Measurements from ENCODE around the gene VSIG4. TPM values are rescaled to one million over a fixed set of nuclear protein-coding genes. Genes with fewer than 3 reads are reported as not detected.

The VSIG4 gene
- total and polyA plus RNA-seq, 2 of the 8 experiments (the other 6 are each of a cell fraction or from before 2014, with no cell fraction given) = not detected

DNA sequence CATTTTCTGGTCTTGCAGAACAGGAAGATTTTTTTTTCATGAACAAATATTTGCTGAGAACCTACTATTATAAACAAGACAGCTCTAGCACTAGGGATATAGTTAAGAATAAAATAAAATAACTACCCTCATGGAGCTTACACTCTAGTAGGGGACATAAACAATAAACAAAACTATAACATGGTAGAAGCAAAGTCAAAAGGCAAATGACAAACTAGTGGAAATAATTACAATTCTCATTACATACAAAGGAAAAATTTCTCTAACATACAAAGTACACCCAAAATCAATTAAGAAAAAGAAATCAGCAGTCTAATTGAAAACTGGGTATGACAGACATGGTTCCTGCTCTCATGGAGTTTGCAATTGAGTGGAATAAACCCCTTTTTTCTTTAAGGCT lies 32.0 kb downstream of the VSIG4 start:
- FAIRE-seq (no peak), DNase-seq (ENCODE audit: low read depth in 1 of 2, low spot score in 2 of 2) (no peak)
- Histone ChIP-seq H3K56ac (replicated peaks; ENCODE audit: insufficient read length, low read depth, low read length) (no peak overlapping the region), H4K91ac (replicated peaks; ENCODE audit: insufficient read length, low read length) (no peak overlapping the region), H4K20me1 (replicated peaks in 1 of 2; ENCODE audit: control insufficient read depth in 1 of 2, insufficient read depth in 2 of 2, low read length in 2 of 2) (no peaks in the 10 kb centered on the region), H3K18ac (ENCODE audit: extremely low read depth, low read length) (no peak overlapping the region), H3K9ac (replicated peaks in 1 of 4; ENCODE audit: extremely low read depth in 1 of 4, low read depth in 3 of 4, low read length in 3 of 4) (no peak overlapping the region), H3K36me3 (ENCODE audit: control insufficient read depth in 2 of 4, insufficient read depth in 4 of 4, low read length in 3 of 4) (no peaks in the 10 kb centered on the region), H3K4me1 (replicated peaks in 1 of 4; ENCODE audit: control insufficient read depth in 3 of 4, insufficient read depth in 4 of 4, low read length in 3 of 4) (no peaks in the 10 kb centered on the region), H3K79me1 (ENCODE audit: low read depth, low read length) (no peaks in the 10 kb centered on the region), H3K27me3 (replicated peaks in 1 of 4; ENCODE audit: control insufficient read depth in 3 of 4, extremely low read depth in 1 of 4, insufficient read depth in 3 of 4, low read length in 3 of 4) (no peaks in the 10 kb centered on the region), H3K23ac (ENCODE audit: insufficient read length) (no peak overlapping the region), H4K5ac (ENCODE audit: insufficient read length, low read depth, low read length) (no peak overlapping the region), H3K79me2 (ENCODE audit: control insufficient read depth in 1 of 2, insufficient read depth in 2 of 2, low read length in 2 of 2) (no peaks in the 10 kb centered on the region), H3K9me3 (ENCODE audit: insufficient read depth in 2 of 2, low read depth in 1 of 2, low read length in 1 of 2) (peaks cover 0 to 9% of the 10 kb centered on the region in 2 experiments; a peak in 1 of 4 replicates), H3K27ac (ENCODE audit: low read depth, low read length) (no peak overlapping the region), H2BK5ac (ENCODE audit: low read depth, low read length) (no peak overlapping the region), H3K14ac (ENCODE audit: insufficient read length) (no peak overlapping the region), H3K4me3 (ENCODE audit: extremely low read depth in 1 of 4, insufficient read depth in 2 of 4, low read depth in 3 of 4, low read length in 4 of 4) (no peak overlapping the region), H2BK15ac (ENCODE audit: low read length) (no peak overlapping the region), H2BK20ac (ENCODE audit: low read length) (no peak overlapping the region), H2BK120ac (replicated peaks; ENCODE audit: low read depth, low read length) (no peak overlapping the region), H3K4me2 (ENCODE audit: insufficient read depth in 1 of 2, low read depth in 2 of 2, low read length in 2 of 2) (no peak overlapping the region), H2AK5ac (ENCODE audit: low read depth, low read length) (no peak overlapping the region), H2BK12ac (ENCODE audit: low read depth, low read length) (no peak overlapping the region), H4K8ac (ENCODE audit: extremely low read depth, insufficient read depth, low read length) (no peak overlapping the region), H3K23me2 (ENCODE audit: low read depth, low read length) (no peaks in the 10 kb centered on the region), H2AFZ (ENCODE audit: low read length) (no peak overlapping the region), H3K4ac (replicated peaks; ENCODE audit: insufficient read length, low read depth, low read length) (no peak overlapping the region)
- CTCF ChIA-PET (ENCODE audit: partially characterized antibody) = no interaction called here
- POLR2A ChIA-PET (ENCODE audit: partially characterized antibody) = no interaction called here
- TF ChIP-seq PHF8 (conservative IDR thresholded peaks at IDR 0.05; ENCODE audit: low read depth, low read length) (no peak), FOSL1 (IDR thresholded peaks at IDR 0.05; ENCODE audit: insufficient read depth, low read depth, low read length) (no peak), POLR2AphosphoS5 (IDR thresholded peaks at IDR 0.05; ENCODE audit: low read depth, low read length) (no peak), SP1 (IDR thresholded peaks at IDR 0.05; ENCODE audit: low read depth, low read length) (no peak), RBBP5 (IDR thresholded peaks at IDR 0.05; ENCODE audit: borderline replicate concordance, low read depth, low read length) (no peak), SIX5 (IDR thresholded peaks at IDR 0.05; ENCODE audit: low read depth, low read length) (no peak), JUND (IDR thresholded peaks at IDR 0.05; ENCODE audit: low read length) (no peak), MAFK (IDR thresholded peaks at IDR 0.05; ENCODE audit: low read depth, low read length) (no peak), SAP30 (IDR thresholded peaks at IDR 0.05; ENCODE audit: insufficient read depth, insufficient replicate concordance, low read length) (no peak), ZNF274 (IDR thresholded peaks at IDR 0.05; ENCODE audit: borderline replicate concordance, extremely low read depth, low read length) (no peak), KDM4A (IDR thresholded peaks at IDR 0.05; ENCODE audit: low read depth, low read length, severe bottlenecking) (no peak), EGR1 (IDR thresholded peaks at IDR 0.05; ENCODE audit: borderline replicate concordance, low read depth, low read length) (no peak), NANOG (IDR thresholded peaks at IDR 0.05; ENCODE audit: insufficient read depth, low read depth, low read length, poor library complexity, severe bottlenecking) (no peak)
- TF ChIP-seq, protein P1, sequence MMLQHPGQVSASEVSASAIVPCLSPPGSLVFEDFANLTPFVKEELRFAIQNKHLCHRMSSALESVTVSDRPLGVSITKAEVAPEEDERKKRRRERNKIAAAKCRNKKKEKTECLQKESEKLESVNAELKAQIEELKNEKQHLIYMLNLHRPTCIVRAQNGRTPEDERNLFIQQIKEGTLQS (IDR thresholded peaks at IDR 0.05; ENCODE audit: insufficient read depth, low read depth, low read length) = no peak
- TF ChIP-seq, protein P2, sequence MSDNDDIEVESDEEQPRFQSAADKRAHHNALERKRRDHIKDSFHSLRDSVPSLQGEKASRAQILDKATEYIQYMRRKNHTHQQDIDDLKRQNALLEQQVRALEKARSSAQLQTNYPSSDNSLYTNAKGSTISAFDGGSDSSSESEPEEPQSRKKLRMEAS (IDR thresholded peaks at IDR 0.05) = no peak

Data from H1 (cell line).